ENCODE measurements around the gene AADACL4.
"Not testable (repeated sequence)": the region's sequence is repeated elsewhere in the genome, so short reads cannot be mapped to it uniquely, and the experiment has no call there.

The AADACL4 gene

DNA sequence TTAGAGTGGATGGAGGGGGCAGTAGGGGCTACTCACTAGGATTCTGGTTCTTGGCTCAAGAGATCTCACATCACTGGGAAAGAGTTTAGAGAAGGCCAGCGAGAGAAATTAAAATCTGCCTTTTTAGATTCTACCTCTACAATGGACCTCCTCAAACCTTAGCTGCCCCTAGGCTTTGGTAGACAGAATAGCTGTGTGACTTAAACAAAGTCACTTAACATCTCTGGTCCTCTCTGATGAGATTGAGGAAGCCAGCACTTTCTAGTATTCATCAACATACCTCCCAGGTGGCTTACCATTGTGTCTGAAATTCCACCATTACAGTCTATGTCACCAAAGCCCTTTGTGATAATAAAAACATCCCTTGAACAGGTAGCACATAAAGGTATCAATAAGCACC lies 18.7 kb downstream of the AADACL4 start:
- DNase-seq, result no peak

DNA sequence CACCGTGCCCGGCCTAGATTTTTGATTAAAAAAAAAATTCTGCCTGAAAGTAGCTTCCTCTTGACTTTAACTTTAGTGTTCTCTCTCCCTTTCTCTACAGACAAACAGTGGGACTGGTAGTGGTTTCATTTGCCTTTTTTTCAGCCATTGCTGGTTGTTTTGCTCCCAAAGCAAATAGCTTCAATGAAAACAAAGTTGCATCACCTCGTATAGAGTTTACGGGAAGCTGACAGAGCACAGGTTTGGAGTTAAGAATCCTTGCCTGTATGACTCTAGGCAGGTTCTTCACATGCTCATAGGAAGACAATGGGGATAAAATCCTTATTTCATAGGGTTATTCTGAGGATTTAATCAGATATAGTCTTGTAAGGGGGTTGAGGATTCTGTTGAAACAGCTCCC lies 21.6 kb downstream of the AADACL4 start:
- DNase-seq, result no peak

DNA sequence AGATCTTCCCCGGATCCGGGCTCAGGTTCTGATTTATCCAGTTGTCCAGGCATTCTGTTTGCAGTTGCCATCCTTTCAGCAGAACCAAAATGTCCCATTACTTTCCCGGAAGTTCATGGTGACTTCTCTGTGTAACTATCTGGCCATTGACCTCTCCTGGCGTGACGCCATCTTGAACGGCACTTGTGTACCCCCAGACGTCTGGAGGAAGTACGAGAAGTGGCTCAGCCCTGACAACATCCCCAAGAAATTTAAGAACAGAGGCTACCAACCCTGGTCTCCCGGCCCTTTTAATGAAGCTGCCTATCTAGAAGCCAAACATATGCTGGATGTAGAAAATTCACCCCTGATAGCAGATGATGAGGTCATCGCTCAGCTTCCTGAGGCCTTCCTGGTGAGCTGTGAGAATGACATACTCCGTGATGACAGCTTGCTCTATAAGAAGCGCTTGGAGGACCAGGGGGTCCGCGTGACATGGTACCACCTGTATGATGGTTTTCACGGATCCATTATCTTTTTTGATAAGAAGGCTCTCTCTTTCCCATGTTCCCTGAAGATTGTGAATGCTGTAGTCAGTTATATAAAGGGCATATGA lies 22.4 kb downstream of the AADACL4 start:
- no peak for DNase-seq

DNA sequence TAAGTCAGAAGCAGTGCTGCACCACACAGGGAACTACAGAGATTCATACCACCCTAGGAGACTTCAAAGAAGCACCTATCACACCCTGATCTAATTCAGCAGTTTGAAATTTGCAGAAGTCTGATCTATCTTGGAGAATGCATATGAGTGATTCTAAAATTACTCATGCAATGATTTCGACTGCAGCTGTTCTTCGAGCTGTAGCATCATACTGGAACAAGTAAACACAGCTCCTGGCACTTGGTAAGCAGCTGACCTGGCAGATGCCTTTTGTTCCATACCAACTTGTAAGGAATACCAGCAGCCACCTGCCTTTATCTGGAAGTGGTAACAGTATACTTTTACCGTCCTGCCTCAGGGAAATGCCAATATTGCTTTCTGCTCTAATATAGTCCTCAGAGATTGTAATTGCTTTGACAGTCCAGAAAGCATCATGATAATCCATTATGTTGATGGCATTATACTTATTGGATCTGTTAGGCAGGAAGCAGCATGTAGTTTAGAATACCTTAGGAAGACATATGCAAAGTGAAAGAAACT lies 25.7 kb downstream of the AADACL4 start:
- DNase-seq, result no peak

DNA sequence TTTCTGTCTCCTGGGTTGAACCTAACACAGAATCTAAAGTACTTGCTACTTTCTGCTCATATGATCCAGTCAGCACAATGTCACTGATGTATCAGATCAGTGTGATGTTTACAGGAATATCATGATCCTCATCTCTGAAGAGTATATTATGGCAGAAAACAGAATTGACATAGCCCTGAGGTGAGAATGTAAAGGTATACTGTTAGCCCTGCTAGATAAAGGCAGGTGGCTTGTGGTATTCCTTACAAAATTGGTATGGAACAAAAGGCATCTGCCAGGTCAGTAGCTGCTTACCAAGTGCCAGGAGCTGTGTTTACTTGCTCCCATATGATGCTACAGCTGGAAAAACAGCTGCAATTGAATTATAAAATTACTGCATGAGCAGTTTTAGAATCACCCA lies 30.5 kb downstream of the AADACL4 start:
- DNase-seq, result no peak

DNA sequence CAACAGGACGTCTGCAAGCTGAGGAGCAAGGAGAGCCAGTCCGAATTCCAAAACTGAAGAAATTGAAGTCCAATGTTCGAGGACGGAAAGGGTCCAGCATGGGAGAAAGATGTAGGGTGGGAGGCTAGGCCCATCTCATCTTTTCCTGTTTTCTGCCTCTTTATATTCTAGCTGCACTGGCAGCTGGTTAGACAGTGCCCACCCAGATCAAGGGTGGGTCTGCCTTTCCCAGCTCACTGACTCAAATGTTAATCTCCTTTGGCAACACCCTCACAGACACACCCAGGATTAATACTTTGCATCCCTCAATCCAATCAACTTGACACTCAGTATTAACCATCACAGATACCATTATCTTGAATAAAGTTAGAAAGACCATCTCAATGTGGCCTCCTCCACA lies 32.2 kb downstream of the AADACL4 start:
- DNase-seq, result not testable (repeated sequence)

DNA sequence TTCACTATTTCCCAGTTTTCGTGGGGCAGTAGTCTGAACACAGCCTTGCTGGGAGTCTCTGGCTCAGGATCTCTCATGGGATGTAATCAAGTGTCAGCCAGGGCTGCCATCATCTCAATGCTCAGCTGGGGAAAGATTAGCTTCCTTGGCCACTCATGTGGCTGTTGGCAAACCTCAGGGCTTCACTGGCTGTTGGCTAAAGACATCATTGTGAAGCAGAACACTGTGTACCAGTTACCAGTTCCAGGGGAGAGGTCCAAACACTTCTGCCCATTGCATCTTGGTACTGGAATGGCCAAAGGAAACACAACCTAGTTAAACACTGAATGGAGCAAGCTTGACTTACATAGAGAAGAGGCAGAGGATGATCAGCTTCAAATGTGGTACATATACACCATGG lies 33.7 kb downstream of the AADACL4 start:
- DNase-seq, result no peak

DNA sequence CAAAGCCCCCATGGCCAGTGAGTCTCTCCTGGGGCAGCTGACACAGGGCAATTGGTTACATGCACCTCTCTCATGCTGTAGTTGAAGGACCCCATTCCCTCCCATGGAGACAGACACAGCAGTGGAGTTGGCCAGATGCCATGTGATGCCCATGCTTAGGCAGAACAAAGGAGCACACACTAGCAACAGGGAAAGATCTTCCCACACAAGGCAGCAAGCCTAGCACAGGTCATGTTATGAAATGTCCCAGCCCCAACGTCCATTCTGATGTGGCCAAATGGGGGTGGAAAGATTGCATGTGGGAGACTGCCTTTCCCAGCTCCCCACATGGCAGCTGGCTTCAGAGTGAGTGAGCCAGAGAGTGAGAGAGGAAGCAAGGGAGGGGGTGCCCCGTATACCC lies 34.5 kb downstream of the AADACL4 start:
- no peak for DNase-seq

DNA sequence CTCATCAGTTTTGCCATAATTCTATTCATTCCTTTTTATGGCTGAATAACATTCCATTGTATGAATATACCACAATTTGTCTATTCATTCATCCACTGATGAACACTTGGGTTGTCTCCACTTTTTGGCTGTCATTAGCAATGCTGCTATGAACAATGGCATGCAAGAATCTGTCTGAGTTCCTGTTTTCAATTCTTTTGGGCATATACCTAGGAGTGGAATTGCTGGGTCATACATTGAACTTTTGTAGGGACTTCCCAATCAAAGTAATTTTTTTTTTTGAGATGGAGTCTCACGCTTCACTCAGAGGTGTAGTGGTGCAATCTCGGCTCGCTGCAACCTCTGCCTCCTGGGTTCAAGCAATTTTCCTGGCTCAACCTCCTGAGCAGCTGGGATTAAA lies 34.9 kb downstream of the AADACL4 start:
- no peak for DNase-seq

DNA sequence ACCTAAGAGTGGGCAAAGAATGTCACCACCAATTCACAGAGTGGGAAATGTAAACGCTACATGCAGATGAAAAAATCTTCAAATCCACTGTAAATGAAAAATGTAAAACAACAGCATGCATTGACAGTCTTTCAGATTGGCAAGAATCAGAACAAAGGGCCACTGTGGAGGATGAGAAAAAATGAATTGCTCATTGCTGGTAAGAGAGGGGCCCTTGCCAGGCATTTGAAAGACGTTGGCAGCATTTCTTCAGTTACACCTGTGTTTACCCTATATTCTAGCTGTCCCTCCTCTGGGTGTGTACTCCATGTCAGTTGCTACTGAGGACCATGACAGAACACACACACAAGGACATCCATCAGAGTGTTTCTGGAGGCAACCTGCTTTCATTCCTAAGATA lies 46.3 kb downstream of the AADACL4 start:
- no peak for DNase-seq

DNA sequence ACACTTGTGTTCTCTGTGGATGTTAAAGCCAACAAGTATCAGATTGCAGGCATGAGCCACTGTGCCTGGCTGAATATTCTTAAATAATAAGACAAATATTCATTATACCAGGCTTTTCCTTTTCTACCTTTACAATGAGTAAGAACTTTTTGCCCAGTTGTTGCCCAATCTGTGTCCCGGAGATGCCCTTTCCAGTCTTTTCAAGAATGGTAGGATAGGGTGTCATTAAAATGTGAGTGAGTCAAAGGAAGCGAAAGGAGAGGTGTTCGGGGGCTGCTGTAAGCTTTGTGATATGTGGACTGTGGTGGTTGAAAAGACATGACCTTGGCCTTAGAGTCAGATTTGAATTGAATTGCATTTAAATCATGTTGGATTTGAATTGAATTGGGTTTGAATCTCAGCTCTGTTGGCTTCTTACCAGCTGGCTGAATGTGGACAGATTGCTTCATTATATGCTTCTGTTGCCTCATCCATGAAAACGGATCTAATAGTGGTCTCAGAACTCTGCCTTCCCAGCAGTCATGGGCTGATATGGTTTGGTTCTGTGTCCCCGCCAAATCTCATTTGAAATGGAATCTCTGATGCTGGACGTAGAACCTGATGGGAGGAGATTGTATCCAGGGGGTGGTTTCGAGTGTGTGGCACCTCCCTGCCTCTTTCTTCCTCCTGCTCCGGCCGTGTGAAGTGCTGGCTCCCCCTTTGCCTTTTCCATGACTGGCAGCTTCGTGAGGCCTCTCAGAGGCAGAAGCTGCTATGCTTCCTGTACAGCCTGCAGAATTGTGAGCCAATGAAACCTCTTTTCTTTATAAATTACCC lies 49.3 kb downstream of the AADACL4 start:
- no peak for DNase-seq

DNA sequence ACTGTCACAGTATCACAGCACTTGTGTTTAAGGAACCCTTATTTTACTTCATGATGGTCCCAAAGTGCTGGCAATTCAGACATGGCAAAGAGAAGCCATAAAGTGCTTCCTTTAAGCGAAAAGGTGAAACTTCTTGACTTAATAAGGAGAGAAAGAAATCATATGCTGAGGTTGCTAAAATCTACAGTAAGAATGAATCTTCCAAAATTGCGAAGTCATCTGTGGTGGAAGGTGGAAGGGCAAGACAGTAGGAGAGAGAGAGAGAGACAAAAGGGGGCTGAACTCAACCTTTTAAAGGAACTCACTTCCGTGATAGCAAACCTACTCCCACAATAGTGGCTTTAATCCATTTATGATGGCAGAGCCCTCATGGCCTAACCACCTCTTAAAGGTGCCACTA lies 52.8 kb downstream of the AADACL4 start:
- DNase-seq, result no peak

DNA sequence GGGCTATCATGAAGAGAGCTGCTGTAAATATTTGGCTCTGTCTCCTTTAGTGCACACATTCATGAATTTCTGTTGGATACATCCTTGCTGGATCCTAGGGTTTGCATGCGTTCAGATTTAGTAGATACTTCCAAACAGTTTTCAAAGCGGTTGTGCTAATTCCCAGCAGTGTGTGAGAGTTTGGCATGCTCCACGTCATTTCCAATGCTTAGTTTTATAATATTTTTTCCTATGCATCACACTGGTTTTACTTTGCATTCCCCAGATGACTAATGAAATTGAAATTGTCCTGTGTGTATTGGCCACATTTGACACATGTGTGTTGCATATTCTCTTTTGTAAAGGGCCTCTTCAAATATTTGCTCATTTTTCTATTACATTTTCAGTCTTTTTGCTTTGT lies 53.5 kb downstream of the AADACL4 start:
- DNase-seq, result no peak

DNA sequence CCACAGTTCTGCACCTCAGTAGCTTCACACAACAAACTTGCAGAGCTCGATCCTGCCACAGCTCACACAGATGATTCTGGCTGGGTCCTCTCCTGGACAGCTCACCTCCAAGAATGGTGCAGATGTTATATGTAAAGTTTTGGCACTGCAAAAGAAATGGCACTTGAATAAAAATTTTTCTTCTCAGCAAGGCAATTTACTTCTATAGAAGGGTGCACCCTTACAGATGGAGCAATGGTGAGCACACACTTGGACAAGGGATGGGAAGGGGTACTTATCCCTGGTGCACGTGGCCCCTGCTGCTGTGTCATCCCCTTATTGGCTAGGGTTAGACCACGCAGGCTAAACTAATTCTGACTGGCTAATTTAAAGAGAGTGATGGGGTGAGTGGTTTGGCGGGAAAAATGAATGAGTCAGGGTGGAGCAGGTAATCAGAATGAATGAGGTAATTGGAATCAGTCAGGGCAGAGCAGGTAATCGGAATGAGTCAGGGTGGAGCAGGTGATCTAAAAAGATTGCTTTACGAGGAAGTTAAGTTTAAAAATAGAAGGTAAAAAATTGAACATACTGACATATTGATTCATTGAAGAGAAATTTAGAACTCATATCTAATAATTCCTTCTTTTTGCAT lies 60.1 kb downstream of the AADACL4 start:
- DNase-seq, result no peak

DNA sequence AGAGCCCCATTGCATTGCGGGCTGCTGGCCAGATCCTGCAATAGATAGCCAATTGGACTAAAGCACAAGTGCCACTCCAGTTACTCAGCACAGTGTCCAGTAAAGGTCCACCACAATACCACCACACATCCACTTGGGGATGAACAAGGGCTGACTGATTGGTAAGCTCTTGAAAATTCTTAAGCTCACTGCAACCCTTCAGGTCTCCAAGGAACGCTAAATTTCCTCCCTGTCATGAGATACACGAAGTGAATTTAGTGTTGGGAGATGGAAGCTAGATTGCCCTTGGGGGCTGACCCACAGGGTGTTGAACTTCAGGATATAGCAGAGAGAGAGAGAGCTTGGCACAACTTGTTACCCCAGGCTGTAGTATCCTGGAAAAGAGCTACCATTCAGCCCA lies 62.2 kb downstream of the AADACL4 start:
- no peak for DNase-seq

DNA sequence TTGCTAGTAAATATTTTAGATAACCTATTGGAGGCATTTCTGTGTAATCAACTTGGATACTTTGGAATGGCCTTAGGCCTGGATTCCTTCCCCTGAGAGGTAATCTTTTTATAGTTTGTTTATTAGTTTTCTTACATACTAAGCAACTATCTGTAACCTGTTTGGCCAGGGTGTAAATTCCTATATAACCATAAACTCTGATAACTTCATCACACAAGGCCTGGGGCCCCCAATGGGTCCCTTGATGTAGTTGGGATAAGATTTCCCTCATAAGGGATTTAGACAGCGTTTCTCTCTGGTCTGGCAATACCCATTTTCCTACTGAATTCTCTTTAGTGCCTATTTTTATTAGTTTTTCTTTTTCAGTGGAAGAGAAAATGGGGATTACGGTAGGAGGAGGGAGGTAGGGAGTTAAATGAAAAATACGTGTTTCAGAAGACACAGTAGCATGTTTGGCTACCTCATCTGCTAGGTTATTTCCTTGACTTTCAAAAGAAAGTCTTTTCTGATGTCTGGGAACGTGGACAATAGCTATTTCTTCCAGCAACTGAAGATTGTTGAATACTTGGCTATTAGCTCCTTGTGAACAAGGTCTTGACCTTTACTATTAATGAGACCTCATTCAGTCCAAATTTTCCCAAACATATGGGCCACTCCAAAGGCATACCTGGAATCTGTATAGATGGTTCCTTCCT lies 64.7 kb downstream of the AADACL4 start:
- DNase-seq, result no peak

DNA sequence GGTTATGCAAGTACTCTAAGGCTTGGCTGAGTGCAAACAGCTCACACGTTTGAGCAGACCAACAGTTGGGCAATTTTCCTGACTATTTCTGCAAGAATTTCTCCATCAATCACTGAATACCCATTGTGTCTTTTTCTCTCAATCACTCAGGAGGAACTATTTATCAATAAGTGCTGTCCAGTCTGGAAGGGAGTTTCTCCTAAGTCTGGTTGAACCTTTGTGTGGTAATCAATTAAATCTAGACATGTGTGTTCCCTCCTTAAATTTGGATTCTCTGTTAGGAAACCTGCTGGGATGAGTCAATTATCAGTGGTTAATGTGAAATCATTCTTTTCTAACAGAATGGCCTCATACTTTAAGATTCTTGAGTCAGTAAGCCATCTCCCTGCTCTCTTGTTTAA lies 65.2 kb downstream of the AADACL4 start:
- DNase-seq, result no peak

DNA sequence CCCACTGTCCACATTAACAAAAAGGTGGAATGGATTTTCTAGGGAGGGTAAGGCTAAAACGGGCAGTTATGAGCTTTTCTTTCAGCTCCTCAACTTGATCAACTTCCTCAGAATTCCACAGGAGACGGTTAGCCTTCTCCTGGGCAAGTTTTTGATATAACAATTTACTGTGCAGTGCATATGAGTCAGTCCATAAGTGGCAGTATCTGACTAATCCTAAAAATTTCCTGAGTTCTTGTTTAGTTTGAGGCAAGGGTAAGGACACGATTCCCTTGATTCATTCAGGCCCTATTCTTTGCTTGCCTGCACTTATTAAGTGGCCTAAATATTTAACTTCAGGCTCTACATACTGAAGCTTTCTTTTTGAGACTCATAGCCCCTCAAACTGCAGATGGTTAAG lies 65.8 kb downstream of the AADACL4 start:
- DNase-seq, result no peak

DNA sequence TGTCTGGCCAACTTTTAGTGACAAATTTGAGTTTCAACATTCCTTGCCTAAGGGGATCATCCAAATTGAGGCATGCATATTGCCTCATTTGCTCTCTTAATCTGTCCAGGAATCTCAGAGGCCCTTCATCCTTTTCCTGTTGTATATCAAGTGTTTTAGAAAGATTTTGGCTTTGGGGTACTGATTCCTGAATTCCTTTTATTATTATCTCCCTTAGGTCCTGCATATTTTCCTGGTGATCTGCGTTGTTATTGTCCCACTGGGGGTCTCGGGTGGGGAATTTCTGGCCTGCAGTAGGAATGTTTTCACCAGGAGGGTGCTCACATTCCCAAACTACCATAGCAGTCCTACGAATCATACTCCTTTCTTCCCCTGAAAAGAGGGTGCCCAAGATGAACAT lies 67.7 kb downstream of the AADACL4 start:
- no peak for DNase-seq

DNA sequence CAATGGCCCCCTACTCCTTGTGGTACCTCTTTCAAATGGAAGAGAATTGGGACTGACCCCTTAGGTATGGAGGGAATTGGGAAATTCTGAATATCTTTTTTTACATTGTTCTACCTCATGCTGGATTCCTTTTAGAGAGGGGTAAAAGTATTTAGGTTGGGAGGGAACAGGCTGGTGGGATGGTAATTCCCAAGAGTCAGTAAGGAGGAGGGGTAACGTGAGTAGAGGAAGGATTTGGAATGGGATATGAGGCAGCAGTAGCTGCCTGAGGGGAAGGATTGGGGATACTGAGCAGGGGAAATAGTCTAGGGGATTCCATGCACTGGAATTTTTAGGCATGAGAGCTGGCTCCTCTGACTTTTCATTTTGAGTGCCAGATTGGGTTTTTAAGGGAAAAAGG lies 68.2 kb downstream of the AADACL4 start:
- DNase-seq, result no peak

DNA sequence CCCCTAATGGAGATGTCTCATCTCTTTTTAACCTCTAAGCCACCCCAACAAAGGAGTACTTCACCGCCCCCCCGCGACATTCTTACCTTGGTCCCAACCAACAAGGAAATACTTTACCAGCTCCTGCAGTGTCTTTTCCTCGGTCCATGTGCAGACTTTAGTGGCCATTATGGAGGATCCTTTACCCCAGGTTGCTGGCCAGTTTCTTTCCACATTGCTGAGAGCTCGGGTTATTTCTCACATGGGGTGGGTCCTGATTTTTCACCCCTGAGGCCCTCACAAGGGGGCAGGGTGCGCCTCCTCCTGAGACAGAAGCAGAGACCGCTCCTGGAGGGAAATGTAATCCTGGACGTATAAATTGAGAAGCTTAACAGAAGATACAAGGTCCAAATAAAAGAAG lies 69.0 kb downstream of the AADACL4 start:
- no peak for DNase-seq

DNA sequence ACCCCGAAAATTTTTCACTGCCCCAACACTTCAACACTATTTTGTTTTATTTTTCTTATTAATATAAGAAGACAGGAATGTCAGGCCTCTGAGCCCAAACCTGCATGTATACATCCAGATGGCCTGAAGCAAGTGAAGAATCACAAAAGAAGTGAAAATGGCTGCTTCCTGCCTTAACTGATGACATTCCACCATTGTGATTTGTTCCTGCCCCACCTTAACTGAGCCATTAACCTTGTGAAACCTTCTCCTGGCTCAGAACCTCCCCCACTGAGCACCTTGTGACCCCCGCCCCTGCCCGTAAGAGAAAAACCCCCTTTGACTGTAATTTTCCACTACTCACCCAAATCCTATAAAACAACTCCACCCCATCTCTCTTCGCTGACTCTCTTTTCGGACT lies 69.8 kb downstream of the AADACL4 start:
- not testable (repeated sequence) for DNase-seq

DNA sequence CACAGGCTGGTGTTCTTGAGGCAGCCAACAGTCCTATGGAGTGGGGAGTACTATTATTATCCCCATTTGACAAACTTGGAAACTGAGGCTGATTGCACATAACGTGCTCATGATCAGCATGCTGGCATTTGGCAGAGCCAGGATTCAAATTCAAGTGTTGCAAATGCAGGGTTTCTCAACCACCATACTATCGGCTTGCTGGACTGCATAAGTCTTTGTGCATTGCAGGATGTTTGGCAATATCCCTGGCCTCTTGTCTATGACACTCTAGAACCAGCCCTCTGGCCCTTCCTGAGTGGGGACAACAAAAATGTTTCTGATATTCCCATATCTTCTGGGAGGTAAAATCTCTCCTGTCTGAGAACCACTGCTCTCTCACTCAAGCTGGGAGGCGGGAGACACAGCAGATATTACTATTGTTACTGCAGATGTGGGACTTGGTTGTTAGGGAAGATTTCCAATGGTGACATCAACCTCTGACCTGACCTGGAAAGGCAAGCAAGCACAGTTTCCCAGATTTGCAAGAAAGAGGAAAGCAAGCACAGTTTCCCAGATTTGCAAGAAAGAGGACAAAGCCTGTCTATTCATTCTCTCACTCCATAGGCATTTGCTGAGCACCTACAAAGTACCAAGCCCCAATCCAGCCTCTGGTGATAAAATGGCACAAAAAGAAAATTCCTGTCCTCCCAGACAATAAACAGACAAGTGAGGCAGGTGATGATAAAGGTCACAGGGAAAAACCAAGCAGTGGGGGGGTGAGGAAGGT lies 71.0 kb downstream of the AADACL4 start:
- no peak for DNase-seq
